NCI-H524 (cell line): ENCODE results near the gene EIF3I.

Experiments used
- DNase-seq, 2 experiments: peaks; one replicate each; lab custom pipeline; 2025; lab: John Stamatoyannopoulos, UW

The EIF3I gene

GRCh38 chr1:32221980-32222755 is at the start of gene EIF3I, which contains the start of gene TMEM234:
TSS of gene EIF3I (plus strand) at chr1:32222407. CDS start at chr1:32222442, 35 bp downstream.
TSS of gene TMEM234 (minus strand) at chr1:32222353. CDS start at chr1:32222322, 31 bp downstream.
- peak; percentile 45 to 82 for DNase-seq

- no peak for DNase-seq
Observed at GRCh38 chr1:32172621-32173245, 49.5 kb upstream of the EIF3I start.

GRCh38 chr1:32178380-32179192 is 43.6 kb upstream of the EIF3I start:
- no peak for DNase-seq

GRCh38 chr1:32179193-32179442 is 43.1 kb upstream of the EIF3I start:
- no peak for DNase-seq

- DNase-seq: peak; percentile 71 to 87
Observed at GRCh38 chr1:32179443-32180185, 42.6 kb upstream of the EIF3I start, which contains the start of gene TXLNA. TSS of gene TXLNA (plus strand) at chr1:32179675. CDS start at chr1:32180346, 671 bp downstream.

GRCh38 chr1:32180186-32181060 is 41.8 kb upstream of the EIF3I start:
- peak; percentile 2 to 21 for DNase-seq

GRCh38 chr1:32181065-32181464 is 41.1 kb upstream of the EIF3I start:
- no peak for DNase-seq

GRCh38 chr1:32181563-32181962 is 40.6 kb upstream of the EIF3I start:
- no peak for DNase-seq

- no peak for DNase-seq
Observed at GRCh38 chr1:32182060-32182459, 40.1 kb upstream of the EIF3I start.

GRCh38 chr1:32184650-32185049 is 37.6 kb upstream of the EIF3I start:
- no peak for DNase-seq

- DNase-seq: no peak
Observed at GRCh38 chr1:32186077-32186476, 36.1 kb upstream of the EIF3I start.

GRCh38 chr1:32186491-32186890 is 35.7 kb upstream of the EIF3I start:
- DNase-seq: no peak

- no peak for DNase-seq
Observed at GRCh38 chr1:32187850-32188249, 34.4 kb upstream of the EIF3I start.

- DNase-seq: no peak
Observed at GRCh38 chr1:32192220-32192948, 29.8 kb upstream of the EIF3I start.

- no peak for DNase-seq
Observed at GRCh38 chr1:32194984-32195383, 27.2 kb upstream of the EIF3I start.

GRCh38 chr1:32195531-32195930 is 26.7 kb upstream of the EIF3I start:
- DNase-seq: no peak

- DNase-seq: no peak
Observed at GRCh38 chr1:32195972-32196823, 26.0 kb upstream of the EIF3I start.

GRCh38 chr1:32197074-32197473 is 25.1 kb upstream of the EIF3I start:
- no peak for DNase-seq

GRCh38 chr1:32197837-32198236 is 24.4 kb upstream of the EIF3I start:
- DNase-seq: no peak
